GM12874 (cell line): Measurements from ENCODE around the gene USP17L26.
"Not testable (repeated sequence)": the region's sequence is repeated elsewhere in the genome, so short reads cannot be mapped to it uniquely, and the experiment has no call there.

Experiments used
- TF ChIP-seq, protein P1 (sequence below): IDR thresholded peaks from 2 replicates; pipeline ENCODE4 v1.5.1; 2011; ENCODE audit warnings: low read depth, mild to moderate bottlenecking, control low read depth, low read length, moderate library complexity; ENCODE audit not compliant: insufficient read depth

USP17L26 gene

DNA sequence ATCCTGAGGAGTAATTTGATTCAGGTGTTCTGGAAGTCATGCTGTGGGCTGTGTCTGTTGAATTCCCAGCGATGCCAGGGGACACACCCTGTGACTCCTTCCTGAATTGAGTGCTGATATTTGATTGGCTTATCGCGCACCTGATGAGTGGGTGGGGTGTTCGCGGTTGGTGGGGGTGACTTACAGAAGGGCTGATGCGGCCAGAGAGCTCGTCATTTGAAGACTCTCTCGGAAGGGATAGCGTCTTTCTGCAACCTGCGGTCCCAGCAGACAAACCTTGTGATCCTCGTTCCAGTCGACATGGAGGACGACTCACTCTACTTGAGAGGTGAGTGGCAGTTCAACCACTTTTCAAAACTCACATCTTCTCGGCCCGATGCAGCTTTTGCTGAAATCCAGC lies 28.4 kb downstream of the USP17L26 start, which contains the start of gene USP17L30:
Gene USP17L30, plus strand, starts transcription at position 301 of the 400 bp plus-strand sequence. Its CDS starts 0 bp downstream, at position 301.
- TF ChIP-seq, protein P1, sequence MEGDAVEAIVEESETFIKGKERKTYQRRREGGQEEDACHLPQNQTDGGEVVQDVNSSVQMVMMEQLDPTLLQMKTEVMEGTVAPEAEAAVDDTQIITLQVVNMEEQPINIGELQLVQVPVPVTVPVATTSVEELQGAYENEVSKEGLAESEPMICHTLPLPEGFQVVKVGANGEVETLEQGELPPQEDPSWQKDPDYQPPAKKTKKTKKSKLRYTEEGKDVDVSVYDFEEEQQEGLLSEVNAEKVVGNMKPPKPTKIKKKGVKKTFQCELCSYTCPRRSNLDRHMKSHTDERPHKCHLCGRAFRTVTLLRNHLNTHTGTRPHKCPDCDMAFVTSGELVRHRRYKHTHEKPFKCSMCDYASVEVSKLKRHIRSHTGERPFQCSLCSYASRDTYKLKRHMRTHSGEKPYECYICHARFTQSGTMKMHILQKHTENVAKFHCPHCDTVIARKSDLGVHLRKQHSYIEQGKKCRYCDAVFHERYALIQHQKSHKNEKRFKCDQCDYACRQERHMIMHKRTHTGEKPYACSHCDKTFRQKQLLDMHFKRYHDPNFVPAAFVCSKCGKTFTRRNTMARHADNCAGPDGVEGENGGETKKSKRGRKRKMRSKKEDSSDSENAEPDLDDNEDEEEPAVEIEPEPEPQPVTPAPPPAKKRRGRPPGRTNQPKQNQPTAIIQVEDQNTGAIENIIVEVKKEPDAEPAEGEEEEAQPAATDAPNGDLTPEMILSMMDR, result not testable (repeated sequence)

DNA sequence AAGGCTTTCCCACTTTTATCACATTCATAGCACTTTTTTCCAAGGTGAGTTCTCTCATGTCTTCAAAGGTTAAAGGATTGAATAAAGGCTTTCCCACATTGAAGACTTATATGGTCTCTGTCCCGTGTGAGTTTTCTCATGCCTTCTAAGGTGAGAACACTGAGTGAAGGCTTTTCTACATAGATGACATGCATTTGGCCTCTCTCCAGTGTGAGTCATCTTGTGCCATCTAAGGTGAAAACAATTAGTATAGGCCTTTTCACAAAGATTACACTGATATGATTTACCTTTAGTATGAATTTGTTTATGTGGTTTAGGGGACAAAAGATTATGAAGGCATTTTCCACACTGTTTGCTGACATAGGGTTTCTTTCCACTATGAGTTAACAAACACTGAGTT lies 49.7 kb downstream of the USP17L26 start:
- TF ChIP-seq, protein P1, result no peak
